Panc1 (cell line): ENCODE results near the gene FAM174B. TPM values are rescaled to one million over a fixed set of nuclear protein-coding genes. Genes with fewer than 3 reads are reported as not detected.
A peak's percentile ranks its signal among the peaks of the same experiment; 100 is the strongest.

Experiments used
- ATAC-seq: fragments of 200-7000 bp; cut with Tn5 transposase; 2 replicates; pipeline ENCODE4 v1.9.1; 2020; ENCODE audit warnings: mild to moderate bottlenecking, moderate library complexity
- BruUV-seq: library from RNA; stranded (reverse); fragments of 400-500 nt; replicated peaks from 2 replicates; lab custom pipeline; 2021; lab: Mats Ljungman, UMichigan
- CTCF ChIA-PET: fragments of 300-600 bp; sonication (Branson Sonifier 250); formaldehyde crosslinking; loops from one replicate; lab custom pipeline; 2022; ENCODE audit warnings: antibody characterized with exemption; lab: Charles Lee
- POLR2A ChIA-PET: fragments of 300-600 bp; sonication (Branson Sonifier 250); formaldehyde crosslinking; loops from one replicate; lab custom pipeline; 2022; ENCODE audit warnings: antibody characterized with exemption; lab: Charles Lee
- DNase-seq: peaks from one replicate; pipeline ENCODE4 v3.0.0-alpha.2; 2010; ENCODE audit warnings: low read depth, low spot score
- H3K27ac ChIP-seq: 2 replicates; pipeline ENCODE4 v1.5.1; 2011; ENCODE audit warnings: mild to moderate bottlenecking, low read length, inconsistent platforms
- H3K27me3 ChIP-seq: fragments of 200-500 bp; sonication (Bioruptor generic); 2 replicates; pipeline ENCODE4 v1.6.0; 2014; ENCODE audit warnings: low read length, inconsistent platforms; ENCODE audit not compliant: control insufficient read depth, insufficient read depth
- H3K36me3 ChIP-seq: fragments of 200-500 bp; sonication (Bioruptor generic); 2 replicates; pipeline ENCODE4 v1.5.1; 2014; ENCODE audit warnings: inconsistent platforms, mild to moderate bottlenecking, low read length, moderate library complexity; ENCODE audit not compliant: control insufficient read depth, insufficient read depth
- H3K4me1 ChIP-seq: 2 replicates; pipeline ENCODE4 v1.5.1; 2011; ENCODE audit warnings: inconsistent platforms, mild to moderate bottlenecking, low read length, moderate library complexity; ENCODE audit not compliant: control insufficient read depth, insufficient read depth
- H3K4me3 ChIP-seq, 2 experiments: 2 replicates each; pipeline ENCODE4 v1.5.1; 2011 to 2012; ENCODE audit warnings: low read depth in 2 of 2, low read length in 2 of 2, mild to moderate bottlenecking in 2 of 2, inconsistent platforms in 1 of 2, moderate library complexity in 1 of 2
- H3K9me3 ChIP-seq: fragments of 200-500 bp; sonication (Bioruptor generic); 2 replicates; pipeline ENCODE4 v1.5.1; 2014; ENCODE audit warnings: low read depth, mild to moderate bottlenecking, inconsistent platforms, low read length, moderate library complexity; ENCODE audit not compliant: control insufficient read depth, insufficient read depth
- CTCF ChIP-seq: fragments of 450-650 bp; IDR thresholded peaks from 2 replicates; pipeline ENCODE4 v1.5.1; 2017; ENCODE audit warnings: mild to moderate bottlenecking
- POLR2AphosphoS5 ChIP-seq: IDR thresholded peaks from 2 replicates; pipeline ENCODE4 v1.6.1; 2012; ENCODE audit warnings: mild to moderate bottlenecking, low read depth, low read length, moderate library complexity
- REST ChIP-seq, 2 experiments: IDR thresholded peaks; 2 replicates each; pipeline ENCODE4 v1.6.1; 2011 to 2012; ENCODE audit warnings: low read depth in 2 of 2, control low read depth in 1 of 2, low read length in 1 of 2, mild to moderate bottlenecking in 1 of 2, moderate library complexity in 1 of 2; ENCODE audit not compliant: insufficient read depth in 1 of 2
- SIN3A ChIP-seq: IDR thresholded peaks from 2 replicates; pipeline ENCODE4 v1.6.1; 2012; ENCODE audit warnings: low read depth, mild to moderate bottlenecking, low read length, moderate library complexity, borderline replicate concordance; ENCODE audit not compliant: insufficient read depth
- TCF7L2 ChIP-seq: IDR thresholded peaks from 2 replicates; pipeline ENCODE4 v1.6.1; 2011; ENCODE audit warnings: mild to moderate bottlenecking, low read depth, low read length, inconsistent platforms
- in situ Hi-C: cut with HindIII; loops from 2 replicates; pipeline ENCODE4 v1.10.0; 2016; ENCODE audit warnings: low sequenced_read_pairs, low pct_unique_long_range_greater_than_20kb
- intact Hi-C: fragments of 100-400 bp; cut with micrococcal nuclease; formaldehyde crosslinking; loops from one replicate; pipeline ENCODE4 v1.10.0; 2022; ENCODE audit not compliant: unreplicated experiment
- total RNA-seq: library from RNA; stranded (reverse); gene quantifications from one replicate; pipeline ENCODE4 v1.2.1, GENCODE V29; 2021; ENCODE audit not compliant: unreplicated experiment

FAM174B gene
- total RNA-seq, 1 experiment from 2014 or later: 30.7 TPM

GRCh38 chr15:92636908-92637481 lies 18.6 kb downstream of the FAM174B start:
- TF ChIP-seq POLR2AphosphoS5 (no peak), SIN3A (no peak), REST (IDR thresholded peaks at IDR 0.05; ENCODE audit: insufficient read depth in 1 of 2, low read depth in 2 of 2, low read length in 1 of 2) (no peak), TCF7L2 (no peak), CTCF (no peak)
- Histone ChIP-seq H3K36me3 (no peaks in the 10 kb centered on the region), H3K9me3 (no peaks in the 10 kb centered on the region), H3K4me3 (peak overlapping the region in 1 of 2 experiments; percentile 21; a peak in 1 of 4 replicates), H3K27me3 (no peaks in the 10 kb centered on the region), H3K4me1 (peaks cover 53% of the 10 kb centered on the region), H3K27ac (peak overlapping the region; percentile 86)
- no TSS peak for BruUV-seq
- intact Hi-C loops: no loop called here
- in situ Hi-C loops: no loop called here
- ChIA-PET CTCF (no interaction called here), POLR2A (no interaction called here)
- DNase-seq (no peak), ATAC-seq (peak; percentile 66)

- Histone ChIP-seq H3K27me3 (no peaks in the 10 kb centered on the region), H3K4me3 (no peak overlapping the region), H3K36me3 (no peaks in the 10 kb centered on the region), H3K4me1 (peaks cover 53% of the 10 kb centered on the region), H3K9me3 (no peaks in the 10 kb centered on the region), H3K27ac (peak overlapping the region; percentile 86)
- intact Hi-C loops (no loop called here), in situ Hi-C loops (no loop called here)
- TF ChIP-seq SIN3A (no peak), TCF7L2 (no peak), CTCF (no peak), REST (IDR thresholded peaks at IDR 0.05; ENCODE audit: insufficient read depth in 1 of 2, low read depth in 2 of 2, low read length in 1 of 2) (no peak), POLR2AphosphoS5 (no peak)
- ATAC-seq (no peak), DNase-seq (no peak)
- CTCF ChIA-PET: no interaction called here
- BruUV-seq: no TSS peak
- POLR2A ChIA-PET: no interaction called here
These were observed 19.1 kb downstream of the FAM174B start for GRCh38 chr15:92636401-92636907.
